D341Med (cell line): ENCODE measurements around the gene CD37.
"Not testable (repeated sequence)": the region's sequence is repeated elsewhere in the genome, so short reads cannot be mapped to it uniquely, and the experiment has no call there.

ENCODE experiments used
- DNase-seq: peaks from one replicate; pipeline ENCODE4 v3.0.0; 2012; ENCODE audit warnings: low spot score

CD37 gene

GRCh38 chr19:49331187-49331586 lies 4.0 kb upstream of the CD37 start:
- DNase-seq, result not testable (repeated sequence)

- DNase-seq, result peak; percentile 75
Measured at GRCh38 chr19:49331616-49332055, 3.6 kb upstream of the CD37 start.

GRCh38 chr19:49332691-49333417 lies 2.4 kb upstream of the CD37 start:
- DNase-seq, result not testable (repeated sequence)

GRCh38 chr19:49333418-49333805 lies 1.8 kb upstream of the CD37 start:
- no peak for DNase-seq

GRCh38 chr19:49333811-49334288 lies 1.4 kb upstream of the CD37 start:
- no peak for DNase-seq

- DNase-seq, result no peak
Measured at GRCh38 chr19:49335784-49336481, 727 bp downstream of the CD37 start.

- no peak for DNase-seq
Measured at GRCh38 chr19:49336482-49337266, 1.5 kb downstream of the CD37 start.

GRCh38 chr19:49337267-49338022 lies 2.2 kb downstream of the CD37 start:
- DNase-seq, result peak; percentile 12

GRCh38 chr19:49338023-49338677 lies 2.9 kb downstream of the CD37 start:
- no peak for DNase-seq

GRCh38 chr19:49338691-49339300 lies 3.6 kb downstream of the CD37 start:
- peak; percentile 61 for DNase-seq

GRCh38 chr19:49339301-49340068 lies 4.3 kb downstream of the CD37 start:
- DNase-seq, result peak; percentile 91

GRCh38 chr19:49340069-49340864 lies 5.1 kb downstream of the CD37 start:
- peak; percentile 97 for DNase-seq

GRCh38 chr19:49340865-49341718 lies 5.9 kb downstream of the CD37 start:
- DNase-seq, result no peak

GRCh38 chr19:49342291-49342721 lies 7.1 kb downstream of the CD37 start:
- DNase-seq, result no peak

- no peak for DNase-seq
Measured at GRCh38 chr19:49343123-49343522, 7.9 kb downstream of the CD37 start.

GRCh38 chr19:49344505-49345423 lies 9.6 kb downstream of the CD37 start:
- no peak for DNase-seq

- DNase-seq, result no peak
Measured at GRCh38 chr19:49347191-49347590, 12.0 kb downstream of the CD37 start.
